ENCODE data around the gene LACTB.

The LACTB gene

GRCh38 chr15:63157118-63157843, 35.6 kb downstream of the LACTB start, which contains the start of gene RPS27L:
RPS27L (minus strand) TSS chr15:63157477; CDS start chr15:63157405, 72 bp downstream.
- Histone ChIP-seq H3K27me3 (ENCODE audit: control insufficient read depth, insufficient read depth, low read length) (no peaks in the 10 kb centered on the region), H3K36me3 (ENCODE audit: insufficient read depth, low read length) (peaks cover 33% of the 10 kb centered on the region), H3K9ac (ENCODE audit: low read depth, low read length) (peak within 1 kb of the TSS; percentile 94), H3K9me3 (replicated peaks; ENCODE audit: low read length) (no peaks in the 10 kb centered on the region), H3K4me2 (ENCODE audit: low read length) (peak within 1 kb of the TSS; percentile 83), H3K4me1 (ENCODE audit: control insufficient read depth, insufficient read depth, low read length) (peaks cover 14% of the 10 kb centered on the region), H3K4me3 (ENCODE audit: low read length) (peak within 1 kb of the TSS; percentile 89)

GRCh38 chr15:63157891-63158431, 36.3 kb downstream of the LACTB start:
- Histone ChIP-seq H3K9me3 (replicated peaks; ENCODE audit: low read length) (no peaks in the 10 kb centered on the region), H3K27me3 (ENCODE audit: control insufficient read depth, insufficient read depth, low read length) (no peaks in the 10 kb centered on the region), H3K4me1 (ENCODE audit: control insufficient read depth, insufficient read depth, low read length) (peaks cover 14% of the 10 kb centered on the region), H3K36me3 (ENCODE audit: insufficient read depth, low read length) (peaks cover 28% of the 10 kb centered on the region), H3K9ac (ENCODE audit: low read depth, low read length) (peak overlapping the region; percentile 94), H3K4me2 (ENCODE audit: low read length) (peak overlapping the region; percentile 83), H3K4me3 (ENCODE audit: low read length) (peak overlapping the region; percentile 89)

- H3K9me3 ChIP-seq (replicated peaks; ENCODE audit: low read length), result no peaks in the 10 kb centered on the region
- no peak overlapping the region for H3K9ac ChIP-seq (ENCODE audit: low read depth, low read length)
- H3K27me3 ChIP-seq (ENCODE audit: control insufficient read depth, insufficient read depth, low read length), result no peaks in the 10 kb centered on the region
- peaks cover 5% of the 10 kb centered on the region for H3K4me1 ChIP-seq (ENCODE audit: control insufficient read depth, insufficient read depth, low read length)
- H3K36me3 ChIP-seq (ENCODE audit: insufficient read depth, low read length), result peaks cover 5% of the 10 kb centered on the region
- no peak overlapping the region for H3K4me2 ChIP-seq (ENCODE audit: low read length)
- no peak overlapping the region for H3K4me3 ChIP-seq (ENCODE audit: low read length)
Measured at GRCh38 chr15:63160638-63161037, 39.0 kb downstream of the LACTB start.

GRCh38 chr15:63163217-63163616, 41.6 kb downstream of the LACTB start:
- H3K4me2 ChIP-seq (ENCODE audit: low read length), result no peak overlapping the region
- no peak overlapping the region for H3K9ac ChIP-seq (ENCODE audit: low read depth, low read length)
- no peaks in the 10 kb centered on the region for H3K27me3 ChIP-seq (ENCODE audit: control insufficient read depth, insufficient read depth, low read length)
- H3K4me3 ChIP-seq (ENCODE audit: low read length), result no peak overlapping the region
- no peaks in the 10 kb centered on the region for H3K36me3 ChIP-seq (ENCODE audit: insufficient read depth, low read length)
- no peaks in the 10 kb centered on the region for H3K9me3 ChIP-seq (replicated peaks; ENCODE audit: low read length)
- peaks cover 3% of the 10 kb centered on the region for H3K4me1 ChIP-seq (ENCODE audit: control insufficient read depth, insufficient read depth, low read length)

GRCh38 chr15:63165166-63165859, 43.7 kb downstream of the LACTB start:
- no peak overlapping the region for H3K9ac ChIP-seq (ENCODE audit: low read depth, low read length)
- H3K4me2 ChIP-seq (ENCODE audit: low read length), result no peak overlapping the region
- no peaks in the 10 kb centered on the region for H3K36me3 ChIP-seq (ENCODE audit: insufficient read depth, low read length)
- H3K4me1 ChIP-seq (ENCODE audit: control insufficient read depth, insufficient read depth, low read length), result no peaks in the 10 kb centered on the region
- no peaks in the 10 kb centered on the region for H3K9me3 ChIP-seq (replicated peaks; ENCODE audit: low read length)
- H3K27me3 ChIP-seq (ENCODE audit: control insufficient read depth, insufficient read depth, low read length), result no peaks in the 10 kb centered on the region
- H3K4me3 ChIP-seq (ENCODE audit: low read length), result no peak overlapping the region

GRCh38 chr15:63166219-63166618, 44.6 kb downstream of the LACTB start:
- H3K4me3 ChIP-seq (ENCODE audit: low read length), result no peak overlapping the region
- no peaks in the 10 kb centered on the region for H3K9me3 ChIP-seq (replicated peaks; ENCODE audit: low read length)
- H3K4me2 ChIP-seq (ENCODE audit: low read length), result no peak overlapping the region
- no peaks in the 10 kb centered on the region for H3K27me3 ChIP-seq (ENCODE audit: control insufficient read depth, insufficient read depth, low read length)
- no peaks in the 10 kb centered on the region for H3K4me1 ChIP-seq (ENCODE audit: control insufficient read depth, insufficient read depth, low read length)
- H3K9ac ChIP-seq (ENCODE audit: low read depth, low read length), result no peak overlapping the region
- no peaks in the 10 kb centered on the region for H3K36me3 ChIP-seq (ENCODE audit: insufficient read depth, low read length)

GRCh38 chr15:63169788-63170187, 48.1 kb downstream of the LACTB start:
- Histone ChIP-seq H3K4me1 (ENCODE audit: control insufficient read depth, insufficient read depth, low read length) (no peaks in the 10 kb centered on the region), H3K27me3 (ENCODE audit: control insufficient read depth, insufficient read depth, low read length) (no peaks in the 10 kb centered on the region), H3K36me3 (ENCODE audit: insufficient read depth, low read length) (no peaks in the 10 kb centered on the region), H3K9ac (ENCODE audit: low read depth, low read length) (no peak overlapping the region), H3K9me3 (replicated peaks; ENCODE audit: low read length) (no peaks in the 10 kb centered on the region), H3K4me2 (ENCODE audit: low read length) (no peak overlapping the region), H3K4me3 (ENCODE audit: low read length) (no peak overlapping the region)

GRCh38 chr15:63172376-63172775, 50.7 kb downstream of the LACTB start:
- Histone ChIP-seq H3K9ac (ENCODE audit: low read depth, low read length) (no peak overlapping the region), H3K36me3 (ENCODE audit: insufficient read depth, low read length) (no peaks in the 10 kb centered on the region), H3K27me3 (ENCODE audit: control insufficient read depth, insufficient read depth, low read length) (no peaks in the 10 kb centered on the region), H3K4me1 (ENCODE audit: control insufficient read depth, insufficient read depth, low read length) (no peaks in the 10 kb centered on the region), H3K4me2 (ENCODE audit: low read length) (no peak overlapping the region), H3K9me3 (replicated peaks; ENCODE audit: low read length) (no peaks in the 10 kb centered on the region), H3K4me3 (ENCODE audit: low read length) (no peak overlapping the region)

GRCh38 chr15:63172851-63173451, 51.3 kb downstream of the LACTB start:
- no peak overlapping the region for H3K9ac ChIP-seq (ENCODE audit: low read depth, low read length)
- H3K9me3 ChIP-seq (replicated peaks; ENCODE audit: low read length), result no peaks in the 10 kb centered on the region
- no peaks in the 10 kb centered on the region for H3K4me1 ChIP-seq (ENCODE audit: control insufficient read depth, insufficient read depth, low read length)
- no peaks in the 10 kb centered on the region for H3K27me3 ChIP-seq (ENCODE audit: control insufficient read depth, insufficient read depth, low read length)
- H3K4me2 ChIP-seq (ENCODE audit: low read length), result no peak overlapping the region
- H3K4me3 ChIP-seq (ENCODE audit: low read length), result no peak overlapping the region
- H3K36me3 ChIP-seq (ENCODE audit: insufficient read depth, low read length), result no peaks in the 10 kb centered on the region

- no peaks in the 10 kb centered on the region for H3K36me3 ChIP-seq (ENCODE audit: insufficient read depth, low read length)
- H3K27me3 ChIP-seq (ENCODE audit: control insufficient read depth, insufficient read depth, low read length), result no peaks in the 10 kb centered on the region
- H3K4me1 ChIP-seq (ENCODE audit: control insufficient read depth, insufficient read depth, low read length), result no peaks in the 10 kb centered on the region
- H3K4me2 ChIP-seq (ENCODE audit: low read length), result no peak overlapping the region
- no peaks in the 10 kb centered on the region for H3K9me3 ChIP-seq (replicated peaks; ENCODE audit: low read length)
- H3K9ac ChIP-seq (ENCODE audit: low read depth, low read length), result no peak overlapping the region
- no peak overlapping the region for H3K4me3 ChIP-seq (ENCODE audit: low read length)
Measured at GRCh38 chr15:63176302-63176701, 54.6 kb downstream of the LACTB start.

GRCh38 chr15:63178034-63178433, 56.4 kb downstream of the LACTB start:
- H3K4me1 ChIP-seq (ENCODE audit: control insufficient read depth, insufficient read depth, low read length), result no peaks in the 10 kb centered on the region
- H3K9me3 ChIP-seq (replicated peaks; ENCODE audit: low read length), result no peaks in the 10 kb centered on the region
- no peak overlapping the region for H3K4me2 ChIP-seq (ENCODE audit: low read length)
- H3K9ac ChIP-seq (ENCODE audit: low read depth, low read length), result no peak overlapping the region
- H3K27me3 ChIP-seq (ENCODE audit: control insufficient read depth, insufficient read depth, low read length), result no peaks in the 10 kb centered on the region
- no peaks in the 10 kb centered on the region for H3K36me3 ChIP-seq (ENCODE audit: insufficient read depth, low read length)
- H3K4me3 ChIP-seq (ENCODE audit: low read length), result no peak overlapping the region
